WTC11 (cell line): ENCODE results near the gene ST6GALNAC3. TPM values are rescaled to one million over a fixed set of nuclear protein-coding genes. Genes with fewer than 3 reads are reported as not detected.
A peak's percentile ranks its signal among the peaks of the same experiment; 100 is the strongest.

Source experiments
- ATAC-seq: fragments of 200-7000 bp; cut with Tn5 transposase; 2 replicates; pipeline ENCODE4 v1.10.0; 2021; ENCODE audit warnings: mild to moderate bottlenecking, moderate library complexity
- CTCF ChIA-PET: fragments of 300-600 bp; sonication (Branson Sonifier 250); formaldehyde crosslinking; loops from one replicate; lab custom pipeline; 2021; ENCODE audit warnings: antibody characterized with exemption; lab: Charles Lee
- POLR2A ChIA-PET: fragments of 350-600 bp; sonication (Branson Sonifier 250); formaldehyde crosslinking; loops from one replicate; lab custom pipeline; 2021; ENCODE audit warnings: antibody characterized with exemption; lab: Charles Lee
- DNase-seq: peaks from one replicate; pipeline ENCODE4 v3.0.0; 2021; ENCODE audit warnings: low spot score
- H3K27ac Mint-ChIP-seq: 2 replicates; pipeline ENCODE4 v1.8.0; 2021; ENCODE audit warnings: mixed read lengths
- H3K27me3 Mint-ChIP-seq: 2 replicates; pipeline ENCODE4 v1.8.0; 2021; ENCODE audit warnings: low read depth, mild to moderate bottlenecking, moderate library complexity, mixed read lengths
- H3K36me3 Mint-ChIP-seq: 2 replicates; pipeline ENCODE4 v1.8.0; 2021; ENCODE audit warnings: mixed read lengths
- H3K4me1 Mint-ChIP-seq: 2 replicates; pipeline ENCODE4 v1.8.0; 2022; ENCODE audit warnings: mixed read lengths
- H3K4me3 Mint-ChIP-seq: 2 replicates; pipeline ENCODE4 v1.8.0; 2021; ENCODE audit warnings: mild to moderate bottlenecking, moderate library complexity, mixed read lengths
- H3K9me3 Mint-ChIP-seq: 2 replicates; pipeline ENCODE4 v1.8.0; 2021; ENCODE audit warnings: mixed read lengths
- ARID4B ChIP-seq: sonication (generic); formaldehyde crosslinking; IDR thresholded peaks from 2 replicates; pipeline ENCODE4 v1.8.0; 2023; ENCODE audit warnings: missing genetic modification reagents, mild to moderate bottlenecking, borderline replicate concordance
- EMX1 ChIP-seq: fragments of 250-450 bp; sonication (Bioruptor Pico); IDR thresholded peaks from 2 replicates; pipeline ENCODE4 v1.8.0; 2021; ENCODE audit warnings: mild to moderate bottlenecking
- GTF2I ChIP-seq: fragments of 250-450 bp; sonication (Bioruptor Pico); conservative IDR thresholded peaks from 2 replicates; pipeline ENCODE4 v1.4.0; 2021; ENCODE audit warnings: mild to moderate bottlenecking
- IRF2 ChIP-seq: sonication (generic); formaldehyde crosslinking; IDR thresholded peaks from 2 replicates; pipeline ENCODE4 v1.8.0; 2022; ENCODE audit warnings: low read depth, missing genetic modification reagents, borderline replicate concordance
- KAT7 ChIP-seq: sonication (generic); formaldehyde crosslinking; IDR thresholded peaks from 2 replicates; pipeline ENCODE4 v1.8.1; 2023; ENCODE audit warnings: missing genetic modification reagents, mild to moderate bottlenecking, borderline replicate concordance
- MLX ChIP-seq: sonication (generic); formaldehyde crosslinking; IDR thresholded peaks from 2 replicates; pipeline ENCODE4 v1.8.1; 2023; ENCODE audit warnings: mild to moderate bottlenecking, missing genetic modification reagents, moderate library complexity
- MYBL2 ChIP-seq: sonication (generic); formaldehyde crosslinking; IDR thresholded peaks from 2 replicates; pipeline ENCODE4 v1.8.1; 2023; ENCODE audit warnings: mild to moderate bottlenecking, moderate library complexity, missing genetic modification reagents
- NFYB ChIP-seq: sonication (generic); formaldehyde crosslinking; conservative IDR thresholded peaks from 2 replicates; pipeline ENCODE4 v1.8.0; 2022; ENCODE audit warnings: low read depth, missing genetic modification reagents
- NR1H2 ChIP-seq: sonication (generic); formaldehyde crosslinking; IDR thresholded peaks from 2 replicates; pipeline ENCODE4 v1.9.0; 2021; ENCODE audit warnings: mild to moderate bottlenecking, moderate library complexity, missing genetic modification reagents
- SMAD3 ChIP-seq: sonication (generic); formaldehyde crosslinking; IDR thresholded peaks from 2 replicates; pipeline ENCODE4 v1.8.0; 2022; ENCODE audit warnings: missing genetic modification reagents, mild to moderate bottlenecking, borderline replicate concordance
- SOX15 ChIP-seq: fragments of 250-450 bp; sonication (Bioruptor Pico); IDR thresholded peaks from 2 replicates; pipeline ENCODE4 v1.9.0; 2021; ENCODE audit warnings: mild to moderate bottlenecking
- SP1 ChIP-seq: sonication (generic); formaldehyde crosslinking; conservative IDR thresholded peaks from 2 replicates; pipeline ENCODE4 v1.8.1; 2022; ENCODE audit warnings: missing genetic modification reagents
- ZNF416 ChIP-seq: fragments of 250-450 bp; sonication (Bioruptor Pico); IDR thresholded peaks from 2 replicates; pipeline ENCODE4 v1.9.0; 2021; ENCODE audit warnings: mild to moderate bottlenecking, inconsistent platforms
- ZNF671 ChIP-seq: fragments of 250-450 bp; sonication (Bioruptor Pico); IDR thresholded peaks from 2 replicates; pipeline ENCODE4 v1.8.0; 2021; ENCODE audit warnings: mild to moderate bottlenecking
- total RNA-seq: library from RNA; stranded (reverse); gene quantifications from 3 replicates; pipeline ENCODE4 v1.2.3, GENCODE V29; 2021
- TF ChIP-seq, protein P1 (sequence below): sonication (generic); formaldehyde crosslinking; conservative IDR thresholded peaks from 2 replicates; pipeline ENCODE4 v1.8.1; 2023; ENCODE audit warnings: mild to moderate bottlenecking, low read depth, missing genetic modification reagents, moderate library complexity
- TF ChIP-seq, protein P2 (sequence below): sonication (generic); formaldehyde crosslinking; IDR thresholded peaks from 2 replicates; pipeline ENCODE4 v1.8.1; 2022; ENCODE audit warnings: mild to moderate bottlenecking, missing genetic modification reagents, moderate library complexity, borderline replicate concordance
- TF ChIP-seq, protein P3 (sequence below): sonication (generic); formaldehyde crosslinking; IDR thresholded peaks from 2 replicates; pipeline ENCODE4 v1.8.0; 2022; ENCODE audit warnings: mild to moderate bottlenecking, missing genetic modification reagents
- TF ChIP-seq, protein P4 (sequence below): sonication (generic); formaldehyde crosslinking; IDR thresholded peaks from 2 replicates; pipeline ENCODE4 v1.8.0; 2022; ENCODE audit warnings: mild to moderate bottlenecking, missing genetic modification reagents
- TF ChIP-seq, protein P5 (sequence below): sonication (generic); formaldehyde crosslinking; IDR thresholded peaks from 2 replicates; pipeline ENCODE4 v1.8.0; 2023; ENCODE audit warnings: mild to moderate bottlenecking, missing genetic modification reagents
- TF ChIP-seq, protein P6 (sequence below): sonication (generic); formaldehyde crosslinking; conservative IDR thresholded peaks from 2 replicates; pipeline ENCODE4 v1.8.1; 2022; ENCODE audit warnings: mild to moderate bottlenecking, missing genetic modification reagents

Gene ST6GALNAC3
- total RNA-seq, 1 experiment from 2014 or later, result 11.9 TPM

- CTCF ChIA-PET, result no interaction called here
- peaks cover 12% of the 10 kb centered on the region for H3K4me1 Mint-ChIP-seq
- TF ChIP-seq ARID4B (CRISPR knock-in tag) (no peak), IRF2 (CRISPR knock-in tag) (no peak), KAT7 (no peak), NR1H2 (CRISPR knock-in tag) (no peak), ZNF671 (no peak), ZNF416 (CRISPR knock-in tag) (no peak), SOX15 (CRISPR knock-in tag) (no peak), NFYB (CRISPR knock-in tag) (no peak), SMAD3 (CRISPR knock-in tag) (no peak), EMX1 (CRISPR knock-in tag) (no peak)
- TF ChIP-seq, protein P1, sequence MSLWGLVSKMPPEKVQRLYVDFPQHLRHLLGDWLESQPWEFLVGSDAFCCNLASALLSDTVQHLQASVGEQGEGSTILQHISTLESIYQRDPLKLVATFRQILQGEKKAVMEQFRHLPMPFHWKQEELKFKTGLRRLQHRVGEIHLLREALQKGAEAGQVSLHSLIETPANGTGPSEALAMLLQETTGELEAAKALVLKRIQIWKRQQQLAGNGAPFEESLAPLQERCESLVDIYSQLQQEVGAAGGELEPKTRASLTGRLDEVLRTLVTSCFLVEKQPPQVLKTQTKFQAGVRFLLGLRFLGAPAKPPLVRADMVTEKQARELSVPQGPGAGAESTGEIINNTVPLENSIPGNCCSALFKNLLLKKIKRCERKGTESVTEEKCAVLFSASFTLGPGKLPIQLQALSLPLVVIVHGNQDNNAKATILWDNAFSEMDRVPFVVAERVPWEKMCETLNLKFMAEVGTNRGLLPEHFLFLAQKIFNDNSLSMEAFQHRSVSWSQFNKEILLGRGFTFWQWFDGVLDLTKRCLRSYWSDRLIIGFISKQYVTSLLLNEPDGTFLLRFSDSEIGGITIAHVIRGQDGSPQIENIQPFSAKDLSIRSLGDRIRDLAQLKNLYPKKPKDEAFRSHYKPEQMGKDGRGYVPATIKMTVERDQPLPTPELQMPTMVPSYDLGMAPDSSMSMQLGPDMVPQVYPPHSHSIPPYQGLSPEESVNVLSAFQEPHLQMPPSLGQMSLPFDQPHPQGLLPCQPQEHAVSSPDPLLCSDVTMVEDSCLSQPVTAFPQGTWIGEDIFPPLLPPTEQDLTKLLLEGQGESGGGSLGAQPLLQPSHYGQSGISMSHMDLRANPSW (CRISPR knock-in tag), result no peak
- TF ChIP-seq, protein P2, sequence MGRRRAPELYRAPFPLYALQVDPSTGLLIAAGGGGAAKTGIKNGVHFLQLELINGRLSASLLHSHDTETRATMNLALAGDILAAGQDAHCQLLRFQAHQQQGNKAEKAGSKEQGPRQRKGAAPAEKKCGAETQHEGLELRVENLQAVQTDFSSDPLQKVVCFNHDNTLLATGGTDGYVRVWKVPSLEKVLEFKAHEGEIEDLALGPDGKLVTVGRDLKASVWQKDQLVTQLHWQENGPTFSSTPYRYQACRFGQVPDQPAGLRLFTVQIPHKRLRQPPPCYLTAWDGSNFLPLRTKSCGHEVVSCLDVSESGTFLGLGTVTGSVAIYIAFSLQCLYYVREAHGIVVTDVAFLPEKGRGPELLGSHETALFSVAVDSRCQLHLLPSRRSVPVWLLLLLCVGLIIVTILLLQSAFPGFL (CRISPR knock-in tag), result no peak
- TF ChIP-seq, protein P3, sequence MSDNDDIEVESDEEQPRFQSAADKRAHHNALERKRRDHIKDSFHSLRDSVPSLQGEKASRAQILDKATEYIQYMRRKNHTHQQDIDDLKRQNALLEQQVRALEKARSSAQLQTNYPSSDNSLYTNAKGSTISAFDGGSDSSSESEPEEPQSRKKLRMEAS (CRISPR knock-in tag), result no peak
- TF ChIP-seq, all 79 proteins: peak for 0
- H3K4me3 Mint-ChIP-seq, result no peak overlapping the region
- no peaks in the 10 kb centered on the region for H3K36me3 Mint-ChIP-seq
- ATAC-seq (no peak), DNase-seq (no peak)
- peaks cover 27% of the 10 kb centered on the region for H3K27me3 Mint-ChIP-seq
- POLR2A ChIA-PET, result no interaction called here
- no peaks in the 10 kb centered on the region for H3K9me3 Mint-ChIP-seq
- no peak overlapping the region for H3K27ac Mint-ChIP-seq
Measured at GRCh38 chr1:76408303-76408702, 333.8 kb downstream of the ST6GALNAC3 start.

GRCh38 chr1:76410499-76410898, 336.0 kb downstream of the ST6GALNAC3 start:
- Mint-ChIP-seq H3K27ac (0 out of 2 replicates have a peak overlapping the region, but pooled peaks have one; percentile 0), H3K9me3 (no peaks in the 10 kb centered on the region), H3K27me3 (peaks cover 12% of the 10 kb centered on the region), H3K36me3 (no peaks in the 10 kb centered on the region), H3K4me3 (no peak overlapping the region), H3K4me1 (peaks cover 12% of the 10 kb centered on the region)
- peak; percentile 18; the same call in 1 of the 2 replicates for ATAC-seq
- DNase-seq, result no peak
- ChIA-PET POLR2A (no interaction called here), CTCF (no interaction called here)
- TF ChIP-seq GTF2I (no peak), MLX (no peak), SP1 (CRISPR knock-in tag) (no peak), NR1H2 (CRISPR knock-in tag) (no peak), MYBL2 (CRISPR knock-in tag) (no peak)
- TF ChIP-seq, protein P4, sequence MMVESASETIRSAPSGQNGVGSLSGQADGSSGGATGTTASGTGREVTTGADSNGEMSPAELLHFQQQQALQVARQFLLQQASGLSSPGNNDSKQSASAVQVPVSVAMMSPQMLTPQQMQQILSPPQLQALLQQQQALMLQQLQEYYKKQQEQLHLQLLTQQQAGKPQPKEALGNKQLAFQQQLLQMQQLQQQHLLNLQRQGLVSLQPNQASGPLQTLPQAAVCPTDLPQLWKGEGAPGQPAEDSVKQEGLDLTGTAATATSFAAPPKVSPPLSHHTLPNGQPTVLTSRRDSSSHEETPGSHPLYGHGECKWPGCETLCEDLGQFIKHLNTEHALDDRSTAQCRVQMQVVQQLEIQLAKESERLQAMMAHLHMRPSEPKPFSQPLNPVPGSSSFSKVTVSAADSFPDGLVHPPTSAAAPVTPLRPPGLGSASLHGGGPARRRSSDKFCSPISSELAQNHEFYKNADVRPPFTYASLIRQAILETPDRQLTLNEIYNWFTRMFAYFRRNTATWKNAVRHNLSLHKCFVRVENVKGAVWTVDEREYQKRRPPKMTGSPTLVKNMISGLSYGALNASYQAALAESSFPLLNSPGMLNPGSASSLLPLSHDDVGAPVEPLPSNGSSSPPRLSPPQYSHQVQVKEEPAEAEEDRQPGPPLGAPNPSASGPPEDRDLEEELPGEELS, result no peak
- TF ChIP-seq, protein P5, sequence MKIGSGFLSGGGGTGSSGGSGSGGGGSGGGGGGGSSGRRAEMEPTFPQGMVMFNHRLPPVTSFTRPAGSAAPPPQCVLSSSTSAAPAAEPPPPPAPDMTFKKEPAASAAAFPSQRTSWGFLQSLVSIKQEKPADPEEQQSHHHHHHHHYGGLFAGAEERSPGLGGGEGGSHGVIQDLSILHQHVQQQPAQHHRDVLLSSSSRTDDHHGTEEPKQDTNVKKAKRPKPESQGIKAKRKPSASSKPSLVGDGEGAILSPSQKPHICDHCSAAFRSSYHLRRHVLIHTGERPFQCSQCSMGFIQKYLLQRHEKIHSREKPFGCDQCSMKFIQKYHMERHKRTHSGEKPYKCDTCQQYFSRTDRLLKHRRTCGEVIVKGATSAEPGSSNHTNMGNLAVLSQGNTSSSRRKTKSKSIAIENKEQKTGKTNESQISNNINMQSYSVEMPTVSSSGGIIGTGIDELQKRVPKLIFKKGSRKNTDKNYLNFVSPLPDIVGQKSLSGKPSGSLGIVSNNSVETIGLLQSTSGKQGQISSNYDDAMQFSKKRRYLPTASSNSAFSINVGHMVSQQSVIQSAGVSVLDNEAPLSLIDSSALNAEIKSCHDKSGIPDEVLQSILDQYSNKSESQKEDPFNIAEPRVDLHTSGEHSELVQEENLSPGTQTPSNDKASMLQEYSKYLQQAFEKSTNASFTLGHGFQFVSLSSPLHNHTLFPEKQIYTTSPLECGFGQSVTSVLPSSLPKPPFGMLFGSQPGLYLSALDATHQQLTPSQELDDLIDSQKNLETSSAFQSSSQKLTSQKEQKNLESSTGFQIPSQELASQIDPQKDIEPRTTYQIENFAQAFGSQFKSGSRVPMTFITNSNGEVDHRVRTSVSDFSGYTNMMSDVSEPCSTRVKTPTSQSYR (CRISPR knock-in tag), result no peak
- TF ChIP-seq, protein P6, sequence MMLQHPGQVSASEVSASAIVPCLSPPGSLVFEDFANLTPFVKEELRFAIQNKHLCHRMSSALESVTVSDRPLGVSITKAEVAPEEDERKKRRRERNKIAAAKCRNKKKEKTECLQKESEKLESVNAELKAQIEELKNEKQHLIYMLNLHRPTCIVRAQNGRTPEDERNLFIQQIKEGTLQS (CRISPR knock-in tag), result no peak
